ENCODE results near the gene LIMA1. TPM values are rescaled to one million over a fixed set of nuclear protein-coding genes. Genes with fewer than 3 reads are reported as not detected.

The LIMA1 gene
- total RNA-seq, 1 donor from 2014 or later, result 17.1 TPM

DNA sequence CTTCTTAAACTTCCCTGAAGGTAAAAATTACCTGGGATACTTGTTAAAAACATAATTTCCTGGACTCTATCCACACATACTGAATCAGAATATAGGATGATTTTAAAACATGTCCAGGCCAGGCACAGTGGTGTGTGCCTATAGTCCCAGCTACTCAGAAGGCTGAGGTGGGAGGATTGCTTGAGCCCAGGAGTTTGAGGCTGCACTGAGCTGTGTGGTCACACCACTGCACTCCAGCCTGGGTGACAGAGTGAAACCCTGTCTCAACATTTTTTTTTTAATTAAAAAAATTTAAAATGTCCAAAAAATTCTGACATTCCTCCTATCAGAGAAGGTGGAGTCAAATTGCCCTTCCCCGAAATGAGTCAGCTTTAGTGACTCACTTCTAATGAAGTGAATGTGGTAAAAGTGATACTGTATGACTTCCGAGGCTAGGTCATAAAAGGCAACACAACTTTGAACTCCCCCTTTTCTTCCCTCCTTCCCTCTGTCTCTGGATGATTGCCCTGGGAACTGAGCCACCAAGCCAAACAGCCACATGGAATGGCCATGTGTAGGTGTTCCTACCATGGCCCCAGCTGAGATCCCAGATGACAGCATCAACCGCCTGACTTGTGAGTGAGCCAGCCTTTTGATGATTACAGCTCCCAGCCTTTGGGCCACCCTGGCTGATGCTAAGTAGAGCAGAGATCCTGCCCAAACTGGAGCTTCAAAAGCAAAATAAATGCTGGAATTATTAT, 36.3 kb downstream of the LIMA1 start:
- H3K27me3 ChIP-seq (ENCODE audit: low read depth), result no peaks in the 10 kb centered on the region
- H3K27ac ChIP-seq (replicated peaks), result peak overlapping the region; percentile 61
- peaks cover 54% of the 10 kb centered on the region for H3K4me1 ChIP-seq
- no peak overlapping the region for H3K4me3 ChIP-seq
- TF ChIP-seq, protein P1, sequence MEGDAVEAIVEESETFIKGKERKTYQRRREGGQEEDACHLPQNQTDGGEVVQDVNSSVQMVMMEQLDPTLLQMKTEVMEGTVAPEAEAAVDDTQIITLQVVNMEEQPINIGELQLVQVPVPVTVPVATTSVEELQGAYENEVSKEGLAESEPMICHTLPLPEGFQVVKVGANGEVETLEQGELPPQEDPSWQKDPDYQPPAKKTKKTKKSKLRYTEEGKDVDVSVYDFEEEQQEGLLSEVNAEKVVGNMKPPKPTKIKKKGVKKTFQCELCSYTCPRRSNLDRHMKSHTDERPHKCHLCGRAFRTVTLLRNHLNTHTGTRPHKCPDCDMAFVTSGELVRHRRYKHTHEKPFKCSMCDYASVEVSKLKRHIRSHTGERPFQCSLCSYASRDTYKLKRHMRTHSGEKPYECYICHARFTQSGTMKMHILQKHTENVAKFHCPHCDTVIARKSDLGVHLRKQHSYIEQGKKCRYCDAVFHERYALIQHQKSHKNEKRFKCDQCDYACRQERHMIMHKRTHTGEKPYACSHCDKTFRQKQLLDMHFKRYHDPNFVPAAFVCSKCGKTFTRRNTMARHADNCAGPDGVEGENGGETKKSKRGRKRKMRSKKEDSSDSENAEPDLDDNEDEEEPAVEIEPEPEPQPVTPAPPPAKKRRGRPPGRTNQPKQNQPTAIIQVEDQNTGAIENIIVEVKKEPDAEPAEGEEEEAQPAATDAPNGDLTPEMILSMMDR (IDR thresholded peaks at IDR 0.05; ENCODE audit: borderline replicate concordance), result no peak
- H3K36me3 ChIP-seq, result peaks cover 9% of the 10 kb centered on the region
- no peaks in the 10 kb centered on the region for H3K9me3 ChIP-seq (replicated peaks)
- intact Hi-C loops (cut with micrococcal nuclease), result no loop called here
- peak; percentile 68 for DNase-seq

GRCh38 chr12:50246197-50246865, 37.0 kb downstream of the LIMA1 start:
- no peak for DNase-seq
- H3K27me3 ChIP-seq (ENCODE audit: low read depth), result no peaks in the 10 kb centered on the region
- TF ChIP-seq, protein P1 (IDR thresholded peaks at IDR 0.05; ENCODE audit: borderline replicate concordance), result no peak
- intact Hi-C loops (cut with micrococcal nuclease), result no loop called here
- no peaks in the 10 kb centered on the region for H3K9me3 ChIP-seq (replicated peaks)
- H3K4me1 ChIP-seq, result peaks cover 52% of the 10 kb centered on the region
- peak overlapping the region; percentile 61 for H3K27ac ChIP-seq (replicated peaks)
- H3K36me3 ChIP-seq, result peaks cover 9% of the 10 kb centered on the region
- H3K4me3 ChIP-seq, result no peak overlapping the region

- Histone ChIP-seq H3K27ac (replicated peaks) (no peak overlapping the region), H3K9me3 (replicated peaks) (no peaks in the 10 kb centered on the region), H3K4me3 (no peak overlapping the region), H3K27me3 (ENCODE audit: low read depth) (no peaks in the 10 kb centered on the region), H3K36me3 (peaks cover 9% of the 10 kb centered on the region), H3K4me1 (peaks cover 52% of the 10 kb centered on the region)
- TF ChIP-seq, protein P1 (IDR thresholded peaks at IDR 0.05; ENCODE audit: borderline replicate concordance), result no peak
- intact Hi-C loops (cut with micrococcal nuclease), result no loop called here
- DNase-seq, result no peak
These were observed 39.8 kb downstream of the LIMA1 start for GRCh38 chr12:50243507-50243906.

GRCh38 chr12:50242751-50243191, 40.5 kb downstream of the LIMA1 start:
- Histone ChIP-seq H3K4me3 (no peak overlapping the region), H3K27me3 (ENCODE audit: low read depth) (no peaks in the 10 kb centered on the region), H3K4me1 (peaks cover 48% of the 10 kb centered on the region), H3K9me3 (replicated peaks) (no peaks in the 10 kb centered on the region), H3K27ac (replicated peaks) (peak overlapping the region; percentile 80), H3K36me3 (peaks cover 8% of the 10 kb centered on the region)
- TF ChIP-seq, protein P1 (IDR thresholded peaks at IDR 0.05; ENCODE audit: borderline replicate concordance), result no peak
- DNase-seq, result no peak
- intact Hi-C loops (cut with micrococcal nuclease), result no loop called here

GRCh38 chr12:50241178-50241577, 42.1 kb downstream of the LIMA1 start:
- intact Hi-C loops (cut with micrococcal nuclease), result no loop called here
- TF ChIP-seq, protein P1 (IDR thresholded peaks at IDR 0.05; ENCODE audit: borderline replicate concordance), result no peak
- Histone ChIP-seq H3K4me1 (peaks cover 32% of the 10 kb centered on the region), H3K27ac (replicated peaks) (peak overlapping the region; percentile 80), H3K36me3 (peaks cover 5% of the 10 kb centered on the region), H3K4me3 (no peak overlapping the region), H3K9me3 (replicated peaks) (no peaks in the 10 kb centered on the region), H3K27me3 (ENCODE audit: low read depth) (no peaks in the 10 kb centered on the region)
- no peak for DNase-seq
